HEK293T (cell line): ENCODE measurements around the gene SURF1.

Experiments
- BHLHE40 ChIP-seq: fragments of 450-650 bp; IDR thresholded peaks from 2 replicates; pipeline ENCODE4 v1.6.1; 2016; ENCODE audit warnings: mild to moderate bottlenecking, moderate library complexity, borderline replicate concordance
- FOXA1 ChIP-seq: fragments of 450-650 bp; IDR thresholded peaks from 2 replicates; pipeline ENCODE4 v1.6.1; 2016; ENCODE audit warnings: mild to moderate bottlenecking
- FOXK2 ChIP-seq: fragments of 450-650 bp; IDR thresholded peaks from 2 replicates; pipeline ENCODE4 v1.6.1; 2016; ENCODE audit warnings: mild to moderate bottlenecking
- HDGF ChIP-seq: fragments of 450-650 bp; IDR thresholded peaks from 2 replicates; pipeline ENCODE4 v1.6.1; 2017; ENCODE audit warnings: antibody characterized with exemption, borderline replicate concordance
- SP1 ChIP-seq: fragments of 450-650 bp; IDR thresholded peaks from 2 replicates; pipeline ENCODE4 v1.6.1; 2017

- TF ChIP-seq FOXK2 (no peak), HDGF (no peak), FOXA1 (no peak), BHLHE40 (no peak), SP1 (no peak)
Observed at GRCh38 chr9:133394687-133395271, 38.5 kb upstream of the SURF1 start.
